ENCODE measurements around the gene PNPLA7. TPM values are rescaled to one million over a fixed set of nuclear protein-coding genes. Genes with fewer than 3 reads are reported as not detected.

Gene PNPLA7
- total RNA-seq, 1 donor from 2014 or later: 3.9 TPM

- Mint-ChIP-seq H3K9me3 (ENCODE audit: unreplicated experiment) (no peaks in the 10 kb centered on the region), H3K27ac (ENCODE audit: unreplicated experiment) (no peak overlapping the region), H3K27me3 (ENCODE audit: unreplicated experiment) (peaks cover 10% of the 10 kb centered on the region), H3K4me1 (ENCODE audit: unreplicated experiment) (no peaks in the 10 kb centered on the region), H3K4me3 (ENCODE audit: unreplicated experiment) (no peak overlapping the region), H3K36me3 (ENCODE audit: low read depth, unreplicated experiment) (no peaks in the 10 kb centered on the region)
- no peak for TF ChIP-seq CTCF (IDR thresholded peaks at IDR 0.05; ENCODE audit: unreplicated experiment)
- no peak for DNase-seq (ENCODE audit: low spot score)
Observed at GRCh38 chr9:137427454-137428310, 122.5 kb downstream of the PNPLA7 start.

- Mint-ChIP-seq H3K27me3 (ENCODE audit: unreplicated experiment) (peaks cover 13% of the 10 kb centered on the region), H3K36me3 (ENCODE audit: low read depth, unreplicated experiment) (no peaks in the 10 kb centered on the region), H3K9me3 (ENCODE audit: unreplicated experiment) (no peaks in the 10 kb centered on the region), H3K4me1 (ENCODE audit: unreplicated experiment) (peaks cover 4% of the 10 kb centered on the region), H3K27ac (ENCODE audit: unreplicated experiment) (no peak overlapping the region), H3K4me3 (ENCODE audit: unreplicated experiment) (no peak overlapping the region)
- no peak for DNase-seq (ENCODE audit: low spot score)
- TF ChIP-seq CTCF (IDR thresholded peaks at IDR 0.05; ENCODE audit: unreplicated experiment): no peak
Observed at GRCh38 chr9:137426018-137426681, 124.1 kb downstream of the PNPLA7 start.

- peak; percentile 53 for TF ChIP-seq CTCF (IDR thresholded peaks at IDR 0.05; ENCODE audit: unreplicated experiment)
- Mint-ChIP-seq H3K4me3 (ENCODE audit: unreplicated experiment) (no peak overlapping the region), H3K36me3 (ENCODE audit: low read depth, unreplicated experiment) (no peaks in the 10 kb centered on the region), H3K4me1 (ENCODE audit: unreplicated experiment) (peaks cover 4% of the 10 kb centered on the region), H3K9me3 (ENCODE audit: unreplicated experiment) (no peaks in the 10 kb centered on the region), H3K27me3 (ENCODE audit: unreplicated experiment) (peaks cover 13% of the 10 kb centered on the region), H3K27ac (ENCODE audit: unreplicated experiment) (no peak overlapping the region)
- no peak for DNase-seq (ENCODE audit: low spot score)
Observed at GRCh38 chr9:137423514-137424291, 126.5 kb downstream of the PNPLA7 start.

- Mint-ChIP-seq H3K36me3 (ENCODE audit: low read depth, unreplicated experiment) (no peaks in the 10 kb centered on the region), H3K4me1 (ENCODE audit: unreplicated experiment) (peaks cover 4% of the 10 kb centered on the region), H3K4me3 (ENCODE audit: unreplicated experiment) (peak within 1 kb of the TSS; percentile 92), H3K27ac (ENCODE audit: unreplicated experiment) (no peak within 1 kb of the TSS), H3K9me3 (ENCODE audit: unreplicated experiment) (no peaks in the 10 kb centered on the region), H3K27me3 (ENCODE audit: unreplicated experiment) (peaks cover 13% of the 10 kb centered on the region)
- peak; percentile 77 for TF ChIP-seq CTCF (IDR thresholded peaks at IDR 0.05; ENCODE audit: unreplicated experiment)
- DNase-seq (ENCODE audit: low spot score): peak; percentile 97
Observed at GRCh38 chr9:137422604-137423513, 127.3 kb downstream of the PNPLA7 start, which contains the start of the genes EXD3 and NOXA1. TSS of gene EXD3 (minus strand) at chr9:137423162. CDS start at chr9:137395357, 27,805 bp downstream. TSS of gene NOXA1 (plus strand) at chr9:137423393. CDS start at chr9:137423530, 137 bp downstream.
